Ascending aorta (tissue), 2 donors: ENCODE measurements around the gene ZGPAT. TPM values are rescaled to one million over a fixed set of nuclear protein-coding genes. Genes with fewer than 3 reads are reported as not detected.

Experiments
- DNase-seq, 2 donors: peaks; one replicate each; pipeline ENCODE4 v3.0.0-alpha.2; 2019; ENCODE audit warnings: low spot score in 2 of 2
- H3K27ac ChIP-seq, 2 donors: fragments of 200-600 bp; sonication (generic); one replicate each; pipeline ENCODE4 v1.5.1; 2016 to 2017; ENCODE audit warnings: mild to moderate bottlenecking in 1 of 2
- H3K27me3 ChIP-seq: fragments of 200-600 bp; sonication (generic); one replicate; pipeline ENCODE4 v1.5.1; 2017
- H3K36me3 ChIP-seq, 2 donors: fragments of 200-600 bp; sonication (generic); one replicate each; pipeline ENCODE4 v1.5.1; 2016
- H3K4me1 ChIP-seq, 2 donors: fragments of 200-600 bp; sonication (generic); one replicate each; pipeline ENCODE4 v1.5.1; 2016 to 2017; ENCODE audit warnings: mild to moderate bottlenecking in 1 of 2
- H3K4me3 ChIP-seq, 2 donors: fragments of 200-600 bp; sonication (generic); one replicate each; pipeline ENCODE4 v1.5.1; 2016 to 2017; ENCODE audit warnings: mild to moderate bottlenecking in 1 of 2
- H3K9me3 ChIP-seq, 2 donors: fragments of 200-600 bp; sonication (generic); one replicate each; pipeline ENCODE4 v1.5.1; 2016
- intact Hi-C: fragments of 100-400 bp; cut with DNase I; formaldehyde crosslinking; loops from one replicate; pipeline ENCODE4 v1.15.1; 2023
- total RNA-seq: library from RNA; depleted of rRNA; stranded (reverse); fragments of >200 nt; gene quantifications from one replicate; pipeline ENCODE4 v1.1.0, GENCODE V29; 2016
- TF ChIP-seq, protein P1 (sequence below), 3 experiments: fragments of 200-600 bp in 2 of 3; fragments of 450-650 bp in 1 of 3; sonication (generic) in 2 of 3; IDR thresholded peaks; one replicate each; pipeline ENCODE4 v1.5.1; 2016 to 2019; ENCODE audit warnings: antibody characterized with exemption in 3 of 3, mild to moderate bottlenecking in 1 of 3, moderate library complexity in 1 of 3

The ZGPAT gene
- total RNA-seq, 1 donor from 2014 or later = 42.4 TPM

DNA sequence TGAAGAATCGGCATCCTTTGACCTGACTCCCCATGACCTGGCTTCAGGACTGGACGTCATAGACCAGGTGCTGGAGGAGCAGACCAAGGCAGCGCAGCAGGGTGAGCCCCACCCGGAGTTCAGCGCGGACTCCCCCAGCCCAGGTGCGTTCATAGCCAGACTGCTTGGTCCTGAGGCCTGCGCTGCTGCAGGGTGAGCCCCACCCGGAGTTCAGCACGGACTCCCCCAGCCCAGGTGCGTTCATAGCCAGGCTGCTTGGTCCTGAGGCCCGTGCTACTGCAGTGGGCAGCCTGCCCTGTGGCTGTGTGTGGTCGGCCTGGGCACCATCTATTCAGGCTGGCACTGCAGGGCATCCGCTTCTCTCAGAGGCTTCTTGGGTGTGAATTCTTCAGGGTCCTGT, 33.9 kb upstream of the ZGPAT start:
- H3K36me3 ChIP-seq = peaks cover 55 to 56% of the 10 kb centered on the region in 2 donors
- no peak overlapping the region for H3K27ac ChIP-seq
- no peaks in the 10 kb centered on the region for H3K4me1 ChIP-seq
- DNase-seq = no peak
- no peaks in the 10 kb centered on the region for H3K27me3 ChIP-seq
- intact Hi-C loops = no loop called here
- H3K4me3 ChIP-seq = no peak overlapping the region
- TF ChIP-seq, protein P1, sequence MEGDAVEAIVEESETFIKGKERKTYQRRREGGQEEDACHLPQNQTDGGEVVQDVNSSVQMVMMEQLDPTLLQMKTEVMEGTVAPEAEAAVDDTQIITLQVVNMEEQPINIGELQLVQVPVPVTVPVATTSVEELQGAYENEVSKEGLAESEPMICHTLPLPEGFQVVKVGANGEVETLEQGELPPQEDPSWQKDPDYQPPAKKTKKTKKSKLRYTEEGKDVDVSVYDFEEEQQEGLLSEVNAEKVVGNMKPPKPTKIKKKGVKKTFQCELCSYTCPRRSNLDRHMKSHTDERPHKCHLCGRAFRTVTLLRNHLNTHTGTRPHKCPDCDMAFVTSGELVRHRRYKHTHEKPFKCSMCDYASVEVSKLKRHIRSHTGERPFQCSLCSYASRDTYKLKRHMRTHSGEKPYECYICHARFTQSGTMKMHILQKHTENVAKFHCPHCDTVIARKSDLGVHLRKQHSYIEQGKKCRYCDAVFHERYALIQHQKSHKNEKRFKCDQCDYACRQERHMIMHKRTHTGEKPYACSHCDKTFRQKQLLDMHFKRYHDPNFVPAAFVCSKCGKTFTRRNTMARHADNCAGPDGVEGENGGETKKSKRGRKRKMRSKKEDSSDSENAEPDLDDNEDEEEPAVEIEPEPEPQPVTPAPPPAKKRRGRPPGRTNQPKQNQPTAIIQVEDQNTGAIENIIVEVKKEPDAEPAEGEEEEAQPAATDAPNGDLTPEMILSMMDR (IDR thresholded peaks at IDR 0.05) = no peak
- no peaks in the 10 kb centered on the region for H3K9me3 ChIP-seq

DNA sequence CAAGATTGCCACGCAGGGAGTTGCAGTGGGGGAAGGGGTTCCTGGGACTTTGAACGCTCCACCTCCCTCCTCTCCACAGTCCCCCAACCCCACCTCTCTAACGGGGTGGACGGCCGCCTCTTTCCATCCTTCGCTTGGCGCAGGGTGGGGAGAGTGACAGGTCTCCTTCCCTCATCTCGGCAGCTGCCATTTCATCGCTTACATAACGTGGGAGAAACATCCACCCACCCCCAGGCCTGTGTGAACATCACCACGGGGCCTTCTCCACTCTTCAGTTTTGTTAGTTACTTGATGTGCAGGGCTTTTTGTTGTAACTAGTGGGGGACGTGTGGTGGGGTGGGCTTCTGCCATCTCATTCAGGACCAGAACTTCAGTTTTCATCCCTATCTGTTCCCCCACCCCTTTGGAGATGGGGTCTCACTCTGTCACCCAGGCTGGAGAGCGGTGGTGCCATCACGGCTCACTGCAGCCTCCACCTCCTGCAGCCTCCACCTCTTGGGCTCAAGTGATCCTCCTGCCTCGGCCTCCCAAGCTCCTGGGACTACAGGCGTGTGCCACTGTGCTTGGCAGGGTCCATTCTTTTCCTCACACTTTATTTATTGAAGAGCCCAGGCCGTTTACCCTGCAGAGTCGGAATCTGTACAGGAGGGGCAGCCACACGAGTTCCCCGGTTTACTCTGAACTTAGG, 32.0 kb upstream of the ZGPAT start:
- intact Hi-C loops = no loop called here
- H3K4me3 ChIP-seq = no peak overlapping the region
- no peaks in the 10 kb centered on the region for H3K9me3 ChIP-seq
- H3K27me3 ChIP-seq = no peaks in the 10 kb centered on the region
- TF ChIP-seq, protein P1 (IDR thresholded peaks at IDR 0.05) = no peak
- no peaks in the 10 kb centered on the region for H3K4me1 ChIP-seq
- H3K36me3 ChIP-seq = peaks cover 55 to 65% of the 10 kb centered on the region in 2 donors
- DNase-seq = no peak
- H3K27ac ChIP-seq = no peak overlapping the region

DNA sequence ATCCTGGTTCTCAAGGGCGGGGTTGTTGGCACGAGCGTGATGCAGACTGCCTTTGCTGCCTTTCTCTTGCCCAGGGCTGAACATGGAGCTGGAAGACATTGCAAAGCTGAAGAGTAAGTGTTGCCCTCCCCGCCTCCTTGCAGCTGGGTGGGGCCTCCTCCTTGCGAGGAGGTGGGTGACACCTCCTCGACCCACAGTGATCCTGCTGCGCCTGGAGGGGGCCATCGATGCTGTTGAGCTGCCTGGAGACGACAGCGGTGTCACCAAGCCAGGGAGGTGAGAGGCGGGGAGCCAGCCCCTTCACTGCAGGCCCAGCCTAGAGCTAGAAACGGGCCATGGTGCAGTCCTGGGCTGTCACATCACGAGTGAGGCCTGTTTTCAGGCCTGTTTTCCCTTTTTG, 29.8 kb upstream of the ZGPAT start:
- Histone ChIP-seq H3K36me3 (peaks cover 37 to 55% of the 10 kb centered on the region in 2 donors), H3K27me3 (no peaks in the 10 kb centered on the region), H3K9me3 (no peaks in the 10 kb centered on the region), H3K27ac (no peak overlapping the region), H3K4me1 (peaks cover 9 to 16% of the 10 kb centered on the region in 2 donors), H3K4me3 (no peak overlapping the region)
- TF ChIP-seq, protein P1 (IDR thresholded peaks at IDR 0.05) = no peak
- no peak for DNase-seq
- intact Hi-C loops = no loop called here

DNA sequence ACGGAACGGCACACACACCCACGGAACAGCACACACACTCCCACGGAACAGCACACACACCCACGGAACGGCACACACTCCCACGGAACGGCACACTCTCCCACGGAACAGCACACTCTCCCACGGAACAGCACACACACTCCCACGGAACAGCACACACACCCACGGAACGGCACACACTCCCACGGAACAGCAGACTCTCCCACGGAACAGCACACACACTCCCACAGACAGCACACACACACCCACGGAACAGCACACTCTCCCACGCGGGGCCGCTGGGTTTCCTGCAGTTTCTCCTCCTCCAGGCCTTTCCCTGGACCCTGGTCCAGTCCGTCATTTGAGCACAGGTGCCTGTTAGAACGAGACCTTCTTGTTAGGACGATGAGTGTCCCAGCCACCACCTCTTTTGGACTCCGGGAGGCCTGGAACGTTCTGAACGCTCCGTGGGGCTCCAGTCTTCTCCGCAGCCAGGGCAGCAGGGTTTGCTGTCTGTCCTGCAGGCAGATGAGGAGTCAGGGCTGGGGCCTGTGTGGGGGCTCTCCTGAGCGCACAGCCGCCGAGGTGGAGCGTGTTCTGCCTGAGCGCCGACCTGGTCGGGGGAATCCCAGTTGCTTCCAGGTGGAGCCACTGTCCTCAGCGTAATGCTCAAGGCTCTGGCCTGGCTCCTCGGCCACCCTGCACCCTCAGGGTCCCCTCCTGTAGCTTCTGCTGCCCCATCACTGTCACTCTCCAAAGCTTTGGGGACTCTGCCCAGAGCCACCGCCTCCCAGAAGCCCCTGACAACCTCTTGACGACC, 29.0 kb upstream of the ZGPAT start:
- DNase-seq = no peak

DNA sequence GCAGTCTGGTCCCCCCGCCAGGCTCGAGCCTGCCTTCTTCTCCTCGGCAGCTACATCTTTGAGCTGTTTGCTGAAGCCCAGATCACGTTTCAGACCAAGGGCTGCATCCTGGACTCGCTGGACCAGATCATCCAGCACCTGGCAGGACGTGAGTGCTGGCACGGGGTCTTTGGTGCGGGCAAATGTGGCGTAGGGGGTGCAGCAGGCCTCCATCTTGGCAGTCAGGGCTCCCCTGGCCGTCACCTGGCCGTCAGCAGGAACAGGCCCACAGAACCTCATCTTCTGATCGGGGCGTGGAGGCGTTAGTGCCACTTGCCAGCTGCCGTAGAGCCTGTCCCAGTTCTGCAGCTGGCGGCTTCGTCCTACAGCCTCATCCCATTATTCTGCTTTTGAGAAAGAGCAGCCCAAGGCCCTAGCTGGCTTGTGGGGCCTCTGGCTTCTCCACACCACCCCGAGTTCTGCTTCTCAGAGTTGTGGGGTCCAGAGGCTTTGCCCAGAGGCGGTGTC, 28.0 kb upstream of the ZGPAT start:
- Histone ChIP-seq H3K27ac (peak overlapping the region in 1 of 2 donors; percentile 98), H3K4me3 (no peak overlapping the region), H3K27me3 (no peaks in the 10 kb centered on the region), H3K36me3 (peaks cover 22 to 42% of the 10 kb centered on the region in 2 donors), H3K4me1 (peaks cover 11 to 20% of the 10 kb centered on the region in 2 donors), H3K9me3 (no peaks in the 10 kb centered on the region)
- no peak for DNase-seq
- TF ChIP-seq, protein P1 (IDR thresholded peaks at IDR 0.05) = no peak
- intact Hi-C loops = no loop called here

More for the DNA sequence above, 29.0 kb upstream of the ZGPAT start:
- intact Hi-C loops = no loop called here
- TF ChIP-seq, protein P1 (IDR thresholded peaks at IDR 0.05) = no peak
- peaks cover 29 to 51% of the 10 kb centered on the region in 2 donors for H3K36me3 ChIP-seq
- H3K27me3 ChIP-seq = no peaks in the 10 kb centered on the region
- H3K27ac ChIP-seq = no peak overlapping the region
- H3K9me3 ChIP-seq = no peaks in the 10 kb centered on the region
- H3K4me1 ChIP-seq = peaks cover 11 to 20% of the 10 kb centered on the region in 2 donors
- H3K4me3 ChIP-seq = no peak overlapping the region
